Measurements from ENCODE around the gene TOP2B. TPM values are rescaled to one million over a fixed set of nuclear protein-coding genes. Genes with fewer than 3 reads are reported as not detected.

TOP2B gene
- total and polyA plus RNA-seq, 2 donors (not counting 1 experiment from before 2014, with no cell fraction given) = 56.2 to 71.2 TPM

GRCh38 chr3:25573386-25574171 lies 91.1 kb downstream of the TOP2B start:
- TF ChIP-seq CTCF (conservative IDR thresholded peaks at IDR 0.05 in 1 of 2, IDR thresholded peaks at IDR 0.05 in 1 of 2; ENCODE audit: low read depth in 1 of 2, low read length in 2 of 2) = no peak
- Histone ChIP-seq H2AFZ (ENCODE audit: low read length) (no peak overlapping the region), H3K4me3 (replicated peaks in 1 of 4; ENCODE audit: control extremely low read depth in 1 of 4, insufficient read depth in 1 of 4, low read depth in 3 of 4, low read length in 4 of 4) (no peak overlapping the region), H3K27me3 (ENCODE audit: control insufficient read depth, insufficient read depth, low read length) (no peaks in the 10 kb centered on the region), H3K4me1 (ENCODE audit: control insufficient read depth, extremely low read depth, insufficient read depth, low read length) (peaks cover 3% of the 10 kb centered on the region), H4K20me1 (ENCODE audit: control insufficient read depth, extremely low read depth, insufficient read depth, low read length) (no peaks in the 10 kb centered on the region), H3K9ac (ENCODE audit: insufficient read depth, low read length) (no peak overlapping the region), H3K79me2 (ENCODE audit: control insufficient read depth, insufficient read depth, low read length) (no peaks in the 10 kb centered on the region), H3K4me2 (ENCODE audit: extremely low read depth, insufficient read depth, low read length) (peak overlapping the region; percentile 42), H3K27ac (ENCODE audit: insufficient read depth, low read length) (peak overlapping the region; percentile 69), H3K9me3 (ENCODE audit: control insufficient read depth, insufficient read depth, low read depth, low read length) (no peaks in the 10 kb centered on the region), H3K36me3 (ENCODE audit: control insufficient read depth, insufficient read depth, low read length) (no peaks in the 10 kb centered on the region)
- peak; percentile 9 to 81 for DNase-seq (ENCODE audit: low read depth in 2 of 2)

- Histone ChIP-seq H3K4me3 (replicated peaks in 1 of 4; ENCODE audit: control extremely low read depth in 1 of 4, insufficient read depth in 1 of 4, low read depth in 3 of 4, low read length in 4 of 4) (no peak overlapping the region), H3K4me1 (ENCODE audit: control insufficient read depth, extremely low read depth, insufficient read depth, low read length) (peaks cover 3% of the 10 kb centered on the region), H3K27ac (ENCODE audit: insufficient read depth, low read length) (peak overlapping the region; percentile 69), H3K9ac (ENCODE audit: insufficient read depth, low read length) (no peak overlapping the region), H3K4me2 (ENCODE audit: extremely low read depth, insufficient read depth, low read length) (no peak overlapping the region), H3K9me3 (ENCODE audit: control insufficient read depth, insufficient read depth, low read depth, low read length) (no peaks in the 10 kb centered on the region), H3K27me3 (ENCODE audit: control insufficient read depth, insufficient read depth, low read length) (no peaks in the 10 kb centered on the region), H2AFZ (ENCODE audit: low read length) (peak overlapping the region; percentile 3), H3K79me2 (ENCODE audit: control insufficient read depth, insufficient read depth, low read length) (no peaks in the 10 kb centered on the region), H3K36me3 (ENCODE audit: control insufficient read depth, insufficient read depth, low read length) (no peaks in the 10 kb centered on the region), H4K20me1 (ENCODE audit: control insufficient read depth, extremely low read depth, insufficient read depth, low read length) (no peaks in the 10 kb centered on the region)
- peak; percentile 15 to 81 for DNase-seq (ENCODE audit: low read depth in 2 of 2)
- TF ChIP-seq CTCF (conservative IDR thresholded peaks at IDR 0.05 in 1 of 2, IDR thresholded peaks at IDR 0.05 in 1 of 2; ENCODE audit: low read depth in 1 of 2, low read length in 2 of 2) = no peak
- no peak for TF ChIP-seq EZH2 (IDR thresholded peaks at IDR 0.05; ENCODE audit: low read length, missing control alignments)
These were observed 91.8 kb downstream of the TOP2B start for GRCh38 chr3:25572919-25573385.

- H3K36me3 ChIP-seq (ENCODE audit: control insufficient read depth, insufficient read depth, low read length) = no peaks in the 10 kb centered on the region
- H3K4me3 ChIP-seq (replicated peaks in 1 of 4; ENCODE audit: control extremely low read depth in 1 of 4, insufficient read depth in 1 of 4, low read depth in 3 of 4, low read length in 4 of 4) = no peak overlapping the region
- H3K27ac ChIP-seq (ENCODE audit: insufficient read depth, low read length) = no peak overlapping the region
- TF ChIP-seq EZH2 (IDR thresholded peaks at IDR 0.05; ENCODE audit: low read length, missing control alignments) (no peak), CTCF (conservative IDR thresholded peaks at IDR 0.05 in 1 of 2, IDR thresholded peaks at IDR 0.05 in 1 of 2; ENCODE audit: low read depth in 1 of 2, low read length in 2 of 2) (no peak)
- no peaks in the 10 kb centered on the region for H3K79me2 ChIP-seq (ENCODE audit: control insufficient read depth, insufficient read depth, low read length)
- no peaks in the 10 kb centered on the region for H3K9me3 ChIP-seq (ENCODE audit: control insufficient read depth, insufficient read depth, low read depth, low read length)
- peaks cover 3% of the 10 kb centered on the region for H3K4me1 ChIP-seq (ENCODE audit: control insufficient read depth, extremely low read depth, insufficient read depth, low read length)
- no peak overlapping the region for H3K4me2 ChIP-seq (ENCODE audit: extremely low read depth, insufficient read depth, low read length)
- no peaks in the 10 kb centered on the region for H3K27me3 ChIP-seq (ENCODE audit: control insufficient read depth, insufficient read depth, low read length)
- no peak overlapping the region for H3K9ac ChIP-seq (ENCODE audit: insufficient read depth, low read length)
- H2AFZ ChIP-seq (ENCODE audit: low read length) = no peak overlapping the region
- no peak for DNase-seq (ENCODE audit: low read depth in 2 of 2)
- H4K20me1 ChIP-seq (ENCODE audit: control insufficient read depth, extremely low read depth, insufficient read depth, low read length) = no peaks in the 10 kb centered on the region
These were observed 92.4 kb downstream of the TOP2B start for GRCh38 chr3:25572336-25572735.
